RWPE1 (cell line): ENCODE measurements around the gene FRS3.
"Not testable (repeated sequence)": the region's sequence is repeated elsewhere in the genome, so short reads cannot be mapped to it uniquely, and the experiment has no call there.

ENCODE experiments used
- CTCF ChIA-PET: fragments of 350-600 bp; sonication (Branson Sonifier 250); formaldehyde crosslinking; extraction: SDS; loops from one replicate; lab custom pipeline; 2021; lab: Yijun Ruan, JAX
- POLR2A ChIA-PET: fragments of 400-600 bp; formaldehyde crosslinking; extraction: SDS; loops from one replicate; lab custom pipeline; 2020; ENCODE audit warnings: antibody characterized with exemption; ENCODE audit not compliant: low non-redundant PET; lab: Yijun Ruan, JAX
- DNase-seq: peaks from one replicate; pipeline ENCODE4 v3.0.0; 2012; ENCODE audit warnings: low spot score
- H3K27ac ChIP-seq: fragments of 450-650 bp; 2 replicates; pipeline ENCODE4 v1.5.1; 2017
- CTCF ChIP-seq: fragments of 450-650 bp; conservative IDR thresholded peaks from 2 replicates; pipeline ENCODE4 v1.5.1; 2017; ENCODE audit warnings: low read depth, mild to moderate bottlenecking

FRS3 gene

GRCh38 chr6:41767112-41767833 is 12.4 kb downstream of the FRS3 start:
- H3K27ac ChIP-seq, result peak overlapping the region; percentile 50
- DNase-seq, result peak; percentile 82
- ChIA-PET CTCF (interaction anchor here (0.7 to 1.0 kb wide), 3 partner anchors 9 to 164 kb away, joined by 3 to 4 read pairs (median 3); no protein-coding TSS in a partner anchor), POLR2A (no interaction called here)
- TF ChIP-seq CTCF, result no peak

GRCh38 chr6:41766043-41766664 is 13.5 kb downstream of the FRS3 start:
- DNase-seq, CTCF ChIA-PET, POLR2A ChIA-PET, H3K27ac ChIP-seq: not testable (repeated sequence)

GRCh38 chr6:41763470-41763869 is 16.2 kb downstream of the FRS3 start:
- TF ChIP-seq CTCF, result no peak
- H3K27ac ChIP-seq, result no peak overlapping the region
- DNase-seq, result no peak
- ChIA-PET CTCF (no interaction called here), POLR2A (no interaction called here)

GRCh38 chr6:41759905-41760579 is 19.7 kb downstream of the FRS3 start:
- CTCF ChIA-PET, result no interaction called here
- H3K27ac ChIP-seq, result no peak overlapping the region
- POLR2A ChIA-PET, result no interaction called here
- no peak for TF ChIP-seq CTCF
- DNase-seq, result no peak

- no peak for TF ChIP-seq CTCF
- no peak for DNase-seq
- CTCF ChIA-PET, result interaction anchor here (0.8 kb wide), 1 partner anchor 26 kb away, joined by 4 read pairs; no protein-coding TSS in a partner anchor
- POLR2A ChIA-PET, result no interaction called here
- no peak overlapping the region for H3K27ac ChIP-seq
These were observed 20.4 kb downstream of the FRS3 start for GRCh38 chr6:41759106-41759904.

GRCh38 chr6:41758641-41759035 is 21.1 kb downstream of the FRS3 start:
- TF ChIP-seq CTCF, result no peak

More at GRCh38 chr6:41758641-41759035, 21.1 kb downstream of the FRS3 start:
- CTCF ChIA-PET, result interaction anchor here (0.6 to 0.8 kb wide), 2 partner anchors 26 to 298 kb away, joined by 4 read pairs; no protein-coding TSS in a partner anchor
- DNase-seq, result no peak
- H3K27ac ChIP-seq, result no peak overlapping the region
- POLR2A ChIA-PET, result no interaction called here
